RWPE2 (cell line): ENCODE measurements around the gene REPIN1.

Source experiments
- ATAC-seq: fragments of 200-7000 bp; cut with Tn5 transposase; 3 replicates; pipeline ENCODE4 v1.9.1; 2021; ENCODE audit warnings: low read depth
- DNase-seq: peaks from one replicate; pipeline ENCODE4 v3.0.0-alpha.2; 2020; ENCODE audit warnings: low spot score
- H3K27ac ChIP-seq: fragments of 450-650 bp; 2 replicates; pipeline ENCODE4 v1.5.1; 2017; ENCODE audit warnings: mild to moderate bottlenecking; ENCODE audit not compliant: poor library complexity, severe bottlenecking
- H3K27me3 ChIP-seq: fragments of 250-450 bp; sonication (Bioruptor Pico); 2 replicates; pipeline ENCODE4 v1.5.1; 2021; ENCODE audit warnings: mild to moderate bottlenecking, moderate library complexity; ENCODE audit not compliant: insufficient read depth, poor library complexity, severe bottlenecking
- H3K36me3 ChIP-seq: fragments of 250-450 bp; sonication (Bioruptor Pico); 2 replicates; pipeline ENCODE4 v1.5.1; 2020; ENCODE audit warnings: low read depth, mild to moderate bottlenecking, moderate library complexity
- H3K4me1 ChIP-seq: fragments of 250-450 bp; sonication (Bioruptor Pico); 2 replicates; pipeline ENCODE4 v1.5.1; 2021; ENCODE audit warnings: mild to moderate bottlenecking, moderate library complexity; ENCODE audit not compliant: insufficient read depth, poor library complexity, severe bottlenecking
- H3K4me3 ChIP-seq: fragments of 250-450 bp; sonication (Bioruptor Pico); 2 replicates; pipeline ENCODE4 v1.5.1; 2021; ENCODE audit warnings: mild to moderate bottlenecking, moderate library complexity; ENCODE audit not compliant: severe bottlenecking
- H3K9me3 ChIP-seq: fragments of 250-450 bp; sonication (Bioruptor Pico); 2 replicates; pipeline ENCODE4 v1.5.1; 2021; ENCODE audit warnings: mild to moderate bottlenecking, moderate library complexity; ENCODE audit not compliant: severe bottlenecking
- TF ChIP-seq, protein P1 (sequence below): fragments of 450-650 bp; IDR thresholded peaks from one replicate; pipeline ENCODE4 v1.5.1; 2017; ENCODE audit warnings: mild to moderate bottlenecking, moderate library complexity; ENCODE audit not compliant: poor library complexity, severe bottlenecking

The REPIN1 gene

DNA sequence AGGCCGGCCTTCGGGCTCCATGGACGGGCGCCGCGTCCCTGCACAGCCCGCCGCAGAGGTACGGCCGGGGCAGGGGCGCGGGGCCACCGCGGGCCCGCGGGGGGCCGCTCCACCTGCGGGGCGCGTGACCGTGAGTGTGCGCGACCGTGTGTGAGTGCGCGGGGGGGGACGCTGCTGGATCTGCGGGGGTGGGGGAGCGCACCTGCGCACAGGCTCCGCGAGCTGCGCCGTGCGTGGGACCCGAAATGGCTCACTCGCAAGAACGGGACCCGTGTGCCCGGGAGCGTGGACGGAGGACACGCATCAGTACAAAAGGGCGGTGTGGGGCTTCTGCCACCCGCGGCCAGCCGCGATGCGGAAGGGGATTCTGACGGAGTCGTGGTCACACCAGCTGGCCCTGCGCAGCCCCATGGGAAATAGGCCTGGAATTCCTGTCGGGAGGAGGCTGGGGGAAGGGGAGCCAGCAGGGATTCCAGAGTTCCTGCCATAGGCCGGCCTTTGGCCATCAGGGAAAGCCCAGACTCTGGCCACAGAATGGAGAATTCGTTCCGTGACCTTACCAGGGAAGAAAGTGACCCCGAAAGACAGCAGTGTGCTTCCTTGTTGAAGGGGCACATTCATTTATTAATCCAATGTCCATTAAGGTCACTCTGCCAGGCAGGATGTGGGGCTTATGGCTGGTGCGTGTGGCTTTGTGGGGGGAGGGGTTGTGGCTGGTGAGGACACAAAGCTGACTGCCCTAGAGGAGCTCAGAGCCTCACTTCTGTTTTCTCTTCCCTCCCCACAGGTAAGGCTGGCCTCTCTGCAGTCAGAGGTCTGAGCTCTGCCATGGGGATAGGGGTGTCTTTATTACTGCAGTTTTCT, 494 bp downstream of the REPIN1 start:
- Histone ChIP-seq H3K4me3 (peak overlapping the region; percentile 76), H3K9me3 (no peaks in the 10 kb centered on the region), H3K27ac (peak overlapping the region; percentile 39), H3K36me3 (peaks cover 16% of the 10 kb centered on the region), H3K27me3 (no peaks in the 10 kb centered on the region), H3K4me1 (peaks cover 4% of the 10 kb centered on the region)
- ATAC-seq (peak; percentile 55), DNase-seq (no peak)
- TF ChIP-seq, protein P1, sequence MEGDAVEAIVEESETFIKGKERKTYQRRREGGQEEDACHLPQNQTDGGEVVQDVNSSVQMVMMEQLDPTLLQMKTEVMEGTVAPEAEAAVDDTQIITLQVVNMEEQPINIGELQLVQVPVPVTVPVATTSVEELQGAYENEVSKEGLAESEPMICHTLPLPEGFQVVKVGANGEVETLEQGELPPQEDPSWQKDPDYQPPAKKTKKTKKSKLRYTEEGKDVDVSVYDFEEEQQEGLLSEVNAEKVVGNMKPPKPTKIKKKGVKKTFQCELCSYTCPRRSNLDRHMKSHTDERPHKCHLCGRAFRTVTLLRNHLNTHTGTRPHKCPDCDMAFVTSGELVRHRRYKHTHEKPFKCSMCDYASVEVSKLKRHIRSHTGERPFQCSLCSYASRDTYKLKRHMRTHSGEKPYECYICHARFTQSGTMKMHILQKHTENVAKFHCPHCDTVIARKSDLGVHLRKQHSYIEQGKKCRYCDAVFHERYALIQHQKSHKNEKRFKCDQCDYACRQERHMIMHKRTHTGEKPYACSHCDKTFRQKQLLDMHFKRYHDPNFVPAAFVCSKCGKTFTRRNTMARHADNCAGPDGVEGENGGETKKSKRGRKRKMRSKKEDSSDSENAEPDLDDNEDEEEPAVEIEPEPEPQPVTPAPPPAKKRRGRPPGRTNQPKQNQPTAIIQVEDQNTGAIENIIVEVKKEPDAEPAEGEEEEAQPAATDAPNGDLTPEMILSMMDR: no peak

DNA sequence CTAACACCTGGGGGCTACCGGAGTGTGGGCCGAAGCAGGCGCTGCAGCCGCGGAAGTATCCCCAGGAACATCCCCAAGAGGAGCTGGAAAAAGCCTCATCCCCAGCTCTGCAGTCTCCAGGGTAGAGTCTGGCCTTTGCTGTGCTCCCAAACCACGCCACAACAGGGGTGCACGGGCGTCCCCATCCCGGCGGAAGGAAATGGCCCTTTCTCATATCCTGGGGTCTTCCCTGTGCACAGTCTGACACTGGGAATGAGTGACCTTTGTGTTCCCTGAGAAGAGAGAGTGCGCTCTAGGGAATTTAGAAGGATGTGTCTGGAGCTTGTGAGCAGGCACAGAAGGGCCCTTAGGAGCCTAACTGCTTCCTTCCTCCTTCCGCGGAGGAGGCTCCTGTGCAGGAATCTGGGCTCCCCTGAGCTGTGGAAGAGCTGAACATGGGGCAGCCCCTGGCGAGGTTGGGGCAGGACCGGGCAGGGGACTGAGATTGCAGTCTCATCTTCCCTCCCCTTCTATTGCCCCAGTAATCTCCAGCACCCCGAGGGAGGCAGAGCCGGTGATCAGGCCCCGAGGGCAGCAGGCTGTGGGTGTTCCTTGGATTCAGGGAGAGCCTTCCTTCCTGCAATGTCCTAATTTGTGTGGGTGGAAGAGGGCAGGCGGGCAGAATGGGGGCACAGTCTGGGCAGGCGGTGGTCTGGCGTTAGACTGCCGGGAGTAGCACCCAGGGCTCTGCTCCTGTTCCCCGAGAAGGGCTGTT, 1.3 kb downstream of the REPIN1 start:
- H3K27ac ChIP-seq: peak overlapping the region; percentile 39
- no peak for DNase-seq
- peak overlapping the region; percentile 76 for H3K4me3 ChIP-seq
- H3K4me1 ChIP-seq: peaks cover 4% of the 10 kb centered on the region
- peaks cover 16% of the 10 kb centered on the region for H3K36me3 ChIP-seq
- H3K9me3 ChIP-seq: no peaks in the 10 kb centered on the region
- H3K27me3 ChIP-seq: no peaks in the 10 kb centered on the region
- ATAC-seq: no peak
- TF ChIP-seq, protein P1: no peak

DNA sequence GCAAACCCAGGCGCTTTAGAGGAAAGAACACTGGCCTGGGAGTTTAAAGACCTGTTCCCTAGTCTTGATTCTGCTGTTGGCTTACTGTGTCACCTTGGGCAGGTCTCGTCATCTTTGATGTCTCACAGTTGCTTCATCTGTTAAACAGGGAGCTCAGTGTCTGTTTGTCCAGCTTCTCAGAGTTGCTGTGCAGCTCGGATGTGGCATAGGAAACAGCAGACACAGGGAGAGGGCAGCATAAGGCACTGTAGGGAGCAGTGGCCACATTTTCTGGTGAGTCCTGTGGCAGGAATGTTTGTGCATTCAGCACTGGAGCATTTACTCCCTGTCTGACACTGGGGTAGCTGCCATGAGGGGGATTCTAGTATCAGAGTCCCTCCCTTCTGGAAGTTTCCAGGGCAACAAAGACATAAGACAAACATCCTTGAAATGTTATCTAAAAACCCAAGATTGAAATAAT, 2.0 kb downstream of the REPIN1 start:
- Histone ChIP-seq H3K27me3 (no peaks in the 10 kb centered on the region), H3K36me3 (peaks cover 16% of the 10 kb centered on the region), H3K27ac (no peak overlapping the region), H3K9me3 (no peaks in the 10 kb centered on the region), H3K4me3 (no peak overlapping the region), H3K4me1 (peaks cover 4% of the 10 kb centered on the region)
- ATAC-seq: no peak
- TF ChIP-seq, protein P1: no peak
- DNase-seq: no peak

DNA sequence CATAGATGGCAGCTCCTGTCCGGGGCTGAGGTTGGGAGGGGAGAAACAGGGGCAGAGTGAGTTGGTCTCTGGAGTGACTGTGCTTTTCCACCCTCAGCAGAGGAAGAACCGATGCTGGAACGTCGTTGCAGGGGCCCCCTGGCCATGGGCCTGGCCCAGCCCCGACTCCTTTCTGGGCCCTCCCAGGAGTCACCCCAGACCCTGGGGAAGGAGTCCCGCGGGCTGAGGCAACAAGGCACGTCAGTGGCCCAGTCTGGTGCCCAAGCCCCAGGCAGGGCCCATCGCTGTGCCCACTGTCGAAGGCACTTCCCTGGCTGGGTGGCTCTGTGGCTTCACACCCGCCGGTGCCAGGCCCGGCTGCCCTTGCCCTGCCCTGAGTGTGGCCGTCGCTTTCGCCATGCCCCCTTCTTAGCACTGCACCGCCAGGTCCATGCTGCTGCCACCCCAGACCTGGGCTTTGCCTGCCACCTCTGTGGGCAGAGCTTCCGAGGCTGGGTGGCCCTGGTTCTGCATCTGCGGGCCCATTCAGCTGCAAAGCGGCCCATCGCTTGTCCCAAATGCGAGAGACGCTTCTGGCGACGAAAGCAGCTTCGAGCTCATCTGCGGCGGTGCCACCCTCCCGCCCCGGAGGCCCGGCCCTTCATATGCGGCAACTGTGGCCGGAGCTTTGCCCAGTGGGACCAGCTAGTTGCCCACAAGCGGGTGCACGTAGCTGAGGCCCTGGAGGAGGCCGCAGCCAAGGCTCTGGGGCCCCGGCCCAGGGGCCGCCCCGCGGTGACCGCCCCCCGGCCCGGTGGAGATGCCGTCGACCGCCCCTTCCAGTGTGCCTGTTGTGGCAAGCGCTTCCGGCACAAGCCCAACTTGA, 2.7 kb downstream of the REPIN1 start:
- ATAC-seq (no peak), DNase-seq (no peak)
- H3K27ac ChIP-seq: no peak overlapping the region
- peaks cover 16% of the 10 kb centered on the region for H3K36me3 ChIP-seq
- H3K9me3 ChIP-seq: no peaks in the 10 kb centered on the region
- TF ChIP-seq, protein P1: no peak
- peaks cover 4% of the 10 kb centered on the region for H3K4me1 ChIP-seq
- H3K4me3 ChIP-seq: no peak overlapping the region
- no peaks in the 10 kb centered on the region for H3K27me3 ChIP-seq
